ENCODE results near the gene TRIM40.
A peak's percentile ranks its signal among the peaks of the same experiment; 100 is the strongest.

DNA sequence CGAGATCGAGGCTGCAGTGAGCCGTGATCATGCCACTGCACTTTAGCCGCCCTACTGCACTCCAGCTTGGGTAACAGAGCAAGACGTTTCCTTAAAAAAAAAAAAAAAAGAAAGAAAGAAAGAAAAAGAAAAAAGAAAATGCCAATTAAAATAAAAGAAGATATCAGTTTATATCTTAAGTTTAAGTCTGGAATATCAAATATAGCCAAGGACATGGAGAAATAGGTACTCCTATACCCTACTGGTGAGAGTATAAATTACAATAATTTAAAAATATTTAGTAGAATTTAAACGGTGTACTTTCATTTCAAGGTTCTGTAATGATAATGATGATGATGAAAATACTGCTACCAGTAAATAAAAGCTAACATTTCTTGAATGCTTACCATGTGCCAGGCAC, 19.2 kb upstream of the TRIM40 start:
- TF ChIP-seq, protein P1, sequence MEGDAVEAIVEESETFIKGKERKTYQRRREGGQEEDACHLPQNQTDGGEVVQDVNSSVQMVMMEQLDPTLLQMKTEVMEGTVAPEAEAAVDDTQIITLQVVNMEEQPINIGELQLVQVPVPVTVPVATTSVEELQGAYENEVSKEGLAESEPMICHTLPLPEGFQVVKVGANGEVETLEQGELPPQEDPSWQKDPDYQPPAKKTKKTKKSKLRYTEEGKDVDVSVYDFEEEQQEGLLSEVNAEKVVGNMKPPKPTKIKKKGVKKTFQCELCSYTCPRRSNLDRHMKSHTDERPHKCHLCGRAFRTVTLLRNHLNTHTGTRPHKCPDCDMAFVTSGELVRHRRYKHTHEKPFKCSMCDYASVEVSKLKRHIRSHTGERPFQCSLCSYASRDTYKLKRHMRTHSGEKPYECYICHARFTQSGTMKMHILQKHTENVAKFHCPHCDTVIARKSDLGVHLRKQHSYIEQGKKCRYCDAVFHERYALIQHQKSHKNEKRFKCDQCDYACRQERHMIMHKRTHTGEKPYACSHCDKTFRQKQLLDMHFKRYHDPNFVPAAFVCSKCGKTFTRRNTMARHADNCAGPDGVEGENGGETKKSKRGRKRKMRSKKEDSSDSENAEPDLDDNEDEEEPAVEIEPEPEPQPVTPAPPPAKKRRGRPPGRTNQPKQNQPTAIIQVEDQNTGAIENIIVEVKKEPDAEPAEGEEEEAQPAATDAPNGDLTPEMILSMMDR (IDR thresholded peaks at IDR 0.05): peak in 1 of 5 experiments; percentile 10
- TF ChIP-seq POLR2A (IDR thresholded peaks at IDR 0.05): no peak
- TF ChIP-seq POLR2AphosphoS5 (IDR thresholded peaks at IDR 0.05): no peak
- TF ChIP-seq EP300 (IDR thresholded peaks at IDR 0.05; ENCODE audit: low read depth): no peak
